HG03108 (cell line): ENCODE measurements around the gene GNG8.

ENCODE experiments used
- ATAC-seq: cut with Tn5 transposase; IDR thresholded peaks from one replicate; pipeline ENCODE4 v1.9.1; 2021; ENCODE audit warnings: moderate library complexity; ENCODE audit not compliant: unreplicated experiment

Gene GNG8

GRCh38 chr19:46620716-46621115 is 15.3 kb downstream of the GNG8 start:
- ATAC-seq, result no peak

DNA sequence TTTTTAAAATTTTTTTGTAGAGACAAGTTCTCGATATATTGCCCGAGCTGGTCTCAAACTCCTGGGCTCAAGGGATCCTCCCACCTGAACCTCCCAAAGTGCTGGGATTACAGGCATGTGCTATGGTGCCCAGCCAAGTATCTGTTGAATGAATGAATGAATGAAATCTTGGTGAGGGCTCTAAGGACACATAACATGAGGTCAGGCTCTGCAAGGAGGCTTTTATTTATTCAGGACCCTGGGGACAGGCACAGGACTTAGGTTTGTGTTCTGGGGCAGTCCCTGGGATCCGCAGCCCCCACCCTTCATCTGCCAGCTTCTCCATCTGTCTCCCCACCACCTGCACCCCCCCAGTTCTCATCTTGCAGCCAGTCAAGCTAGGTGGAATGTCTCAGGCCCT is 15.7 kb downstream of the GNG8 start:
- no peak for ATAC-seq

DNA sequence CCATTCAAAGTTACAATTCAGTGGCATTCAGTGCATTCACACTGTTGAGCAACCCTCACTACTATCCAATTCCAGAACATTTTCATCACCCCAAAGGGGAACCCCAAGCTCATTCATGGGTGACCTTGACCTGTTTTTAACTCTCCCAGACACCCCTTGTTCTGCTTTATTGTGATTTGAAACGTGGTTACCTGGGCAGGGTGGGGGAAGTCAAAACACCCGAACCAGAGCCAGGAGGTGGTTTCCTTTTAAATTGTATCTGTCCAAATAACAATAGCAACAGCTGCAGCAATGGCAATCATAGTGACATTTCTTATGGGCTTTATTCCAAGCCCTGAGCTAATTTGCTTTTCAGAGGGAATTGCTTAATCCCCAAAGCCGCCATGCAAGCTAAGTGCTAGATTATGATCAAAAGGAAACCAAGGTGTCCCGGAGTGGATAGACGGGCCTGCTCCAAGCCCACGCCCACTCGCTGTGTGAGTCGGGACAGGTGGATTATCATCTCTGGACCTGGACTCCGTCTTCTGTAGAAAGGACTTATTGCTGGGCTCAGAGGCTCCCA is 17.3 kb downstream of the GNG8 start:
- no peak for ATAC-seq

GRCh38 chr19:46617601-46618000 is 18.4 kb downstream of the GNG8 start:
- no peak for ATAC-seq

DNA sequence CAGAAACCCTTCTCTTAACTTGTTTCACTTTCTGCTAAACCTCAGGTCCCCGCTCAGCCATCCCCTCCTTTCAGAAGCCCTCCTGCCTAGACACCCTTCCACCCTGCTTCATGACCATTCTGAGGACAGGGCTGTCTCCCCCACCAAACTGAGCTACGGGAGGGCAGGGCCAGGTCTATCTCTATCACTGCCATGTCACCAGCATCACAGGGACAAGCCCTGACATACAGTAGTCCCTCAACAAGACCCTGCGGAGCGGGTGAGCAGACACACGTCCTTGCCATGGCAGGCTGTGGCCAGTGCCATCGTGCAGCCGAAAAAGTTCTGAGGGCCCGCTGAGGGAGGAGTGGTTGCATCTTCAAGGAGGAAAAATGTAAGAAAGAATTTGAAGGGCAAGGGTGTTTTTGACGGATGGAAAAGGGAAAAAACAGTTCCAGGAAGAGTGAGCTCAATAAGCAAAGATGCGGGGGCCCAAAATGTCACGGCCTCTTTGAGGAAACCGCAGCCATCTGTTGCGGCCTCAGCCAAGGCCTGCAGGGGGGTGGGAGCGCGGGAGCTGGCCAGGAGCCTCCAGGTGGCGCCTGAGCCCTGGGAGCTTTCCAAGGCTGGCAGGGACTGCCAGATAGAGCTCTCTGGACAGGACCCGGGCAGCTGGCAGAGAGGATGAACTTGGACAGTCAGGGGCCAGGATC is 19.2 kb downstream of the GNG8 start:
- no peak for ATAC-seq

DNA sequence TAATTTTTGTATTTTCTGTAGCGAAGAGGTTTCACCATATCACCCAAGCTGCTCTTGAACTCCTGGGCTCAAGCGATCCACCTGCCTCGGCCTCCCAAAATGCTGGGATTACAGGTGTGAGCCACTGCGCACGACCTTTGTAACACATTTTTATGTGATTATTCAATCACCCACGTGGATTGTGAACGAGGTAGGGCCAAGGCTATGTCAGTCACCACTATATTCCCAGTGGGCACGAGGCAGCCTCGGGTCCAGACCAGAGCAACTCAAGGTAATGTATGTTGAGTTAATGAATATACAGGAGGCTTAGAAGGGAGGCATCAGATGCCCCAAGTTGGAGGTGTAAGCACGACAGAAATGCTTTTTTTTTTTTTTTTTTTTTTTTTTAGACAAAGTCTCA is 20.0 kb downstream of the GNG8 start:
- no peak for ATAC-seq

DNA sequence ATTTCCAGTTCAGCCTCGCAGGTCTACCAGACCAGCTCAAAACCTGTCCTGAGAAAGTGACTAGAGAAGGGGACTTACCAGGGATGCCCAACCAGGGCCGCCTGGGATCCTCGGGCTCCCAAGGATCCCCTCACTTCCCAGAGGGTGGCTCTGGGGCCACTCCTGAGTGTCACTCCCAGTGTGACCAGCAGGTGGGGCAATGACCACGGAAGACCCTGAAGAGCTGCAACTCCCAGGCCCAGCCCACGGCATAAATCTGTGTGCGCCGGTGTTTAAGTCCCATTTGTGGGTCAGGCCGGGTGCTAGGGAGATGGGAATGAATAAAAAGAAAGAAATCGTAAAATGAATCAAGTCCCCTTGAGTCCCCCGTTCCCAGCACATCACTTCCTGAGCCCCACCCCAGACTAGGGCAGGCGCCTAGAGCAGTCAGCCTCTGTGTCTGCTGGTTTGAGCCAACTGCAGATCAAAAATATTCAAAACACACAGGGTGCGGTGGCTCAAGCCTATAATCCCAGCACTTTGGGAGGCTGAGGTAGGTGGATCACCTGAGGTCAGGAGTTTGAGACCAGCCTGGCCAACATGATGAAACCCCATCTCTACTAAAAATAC is 21.8 kb downstream of the GNG8 start:
- ATAC-seq, result no peak

DNA sequence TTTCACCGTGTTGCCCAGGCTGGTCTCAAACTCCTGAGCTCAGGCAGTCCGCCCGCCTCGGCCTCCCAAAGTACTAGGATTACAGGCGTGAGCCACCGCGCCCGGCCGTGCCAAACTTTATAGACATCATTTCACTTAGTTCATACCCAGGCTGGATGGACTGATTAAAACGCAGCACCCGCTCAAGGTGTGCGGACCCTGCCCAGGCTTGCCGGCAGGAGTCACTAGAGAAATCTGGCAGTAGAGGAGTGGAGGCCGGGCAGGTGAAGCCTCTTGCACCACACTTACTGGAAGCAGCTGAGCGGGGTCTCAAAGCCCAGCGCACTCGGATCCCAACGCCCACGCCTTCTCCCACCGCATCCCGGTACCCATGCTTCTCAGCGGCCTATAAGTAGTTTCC is 22.5 kb downstream of the GNG8 start:
- ATAC-seq, result no peak

GRCh38 chr19:46611776-46612175 is 24.2 kb downstream of the GNG8 start:
- no peak for ATAC-seq

DNA sequence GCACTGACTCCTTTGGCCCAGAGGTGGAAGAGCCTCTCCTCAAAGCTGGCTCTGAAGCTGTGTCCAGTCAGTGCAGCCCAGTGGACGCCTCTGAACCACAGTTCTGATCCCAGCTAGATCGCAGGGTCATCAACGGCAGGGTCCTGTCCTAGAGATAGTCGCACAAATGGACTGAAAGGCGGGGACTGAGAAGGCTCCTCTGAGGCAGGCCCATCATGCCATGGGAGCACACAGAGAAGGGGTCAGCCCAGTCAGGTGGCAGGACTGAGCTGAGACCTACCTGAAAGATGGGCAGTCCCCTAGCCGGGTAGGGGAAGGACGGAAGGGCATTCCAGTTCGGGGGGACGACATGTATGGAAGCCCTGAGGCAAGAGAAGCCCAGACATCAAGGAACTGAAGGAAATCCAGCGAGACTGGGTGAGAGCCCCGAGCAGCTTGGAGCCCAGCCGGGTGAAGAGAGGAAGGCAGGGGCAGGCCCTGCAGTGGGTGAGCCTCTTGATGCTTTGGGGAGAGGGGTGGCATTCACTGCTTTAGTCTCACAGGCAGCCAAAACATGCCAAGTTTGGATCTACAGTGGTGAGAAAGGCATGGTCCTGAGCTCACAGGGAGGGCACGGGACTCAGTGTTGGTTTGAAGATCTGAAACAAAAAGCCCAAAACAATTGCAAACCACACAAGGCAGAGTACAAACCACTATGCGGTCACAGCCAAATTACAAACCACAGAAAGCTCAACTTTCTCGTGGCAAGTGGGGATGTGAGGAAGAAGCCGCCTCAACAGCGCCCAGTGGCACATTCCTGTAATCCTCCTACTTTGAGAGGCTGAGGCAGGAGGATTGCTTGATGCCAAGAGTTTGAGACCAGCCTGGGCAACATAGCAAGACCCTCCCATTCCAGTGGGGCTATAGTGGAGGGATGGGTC is 24.9 kb downstream of the GNG8 start:
- no peak for ATAC-seq

- no peak for ATAC-seq
Measured at GRCh38 chr19:46610413-46610775, 25.6 kb downstream of the GNG8 start.

- ATAC-seq, result no peak
Measured at GRCh38 chr19:46609511-46610412, 26.2 kb downstream of the GNG8 start.

DNA sequence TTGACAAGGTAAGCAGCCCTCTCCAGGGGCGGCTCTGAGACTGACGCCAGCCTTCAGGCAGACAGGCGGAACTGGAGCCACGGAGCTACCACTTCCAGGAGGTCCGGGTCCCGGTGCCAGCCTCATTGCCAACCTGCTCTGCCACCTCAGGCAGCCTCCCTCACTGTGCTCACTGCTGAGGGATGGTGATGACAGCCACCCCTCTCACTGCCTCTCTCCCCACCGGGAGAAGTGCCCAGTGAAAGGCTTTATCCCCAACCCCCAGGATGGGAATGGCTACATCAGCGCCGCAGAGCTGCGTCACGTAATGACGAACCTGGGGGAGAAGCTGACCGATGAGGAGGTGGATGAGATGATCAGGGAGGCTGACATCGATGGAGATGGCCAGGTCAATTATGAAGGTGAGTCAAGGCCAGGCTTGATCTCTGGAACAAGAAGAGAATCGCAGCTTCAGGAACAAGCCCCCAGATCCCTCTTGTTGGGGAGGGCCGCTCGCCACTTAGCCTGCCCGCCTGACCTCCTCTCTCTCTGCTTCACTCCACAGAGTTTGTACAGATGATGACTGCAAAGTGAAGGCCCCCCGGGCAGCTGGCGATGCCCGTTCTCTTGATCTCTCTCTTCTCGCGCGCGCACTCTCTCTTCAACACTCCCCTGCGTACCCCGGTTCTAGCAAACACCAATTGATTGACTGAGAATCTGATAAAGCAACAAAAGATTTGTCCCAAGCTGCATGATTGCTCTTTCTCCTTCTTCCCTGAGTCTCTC is 27.2 kb downstream of the GNG8 start:
- ATAC-seq, result no peak

- no peak for ATAC-seq
Measured at GRCh38 chr19:46608178-46608577, 27.8 kb downstream of the GNG8 start.

DNA sequence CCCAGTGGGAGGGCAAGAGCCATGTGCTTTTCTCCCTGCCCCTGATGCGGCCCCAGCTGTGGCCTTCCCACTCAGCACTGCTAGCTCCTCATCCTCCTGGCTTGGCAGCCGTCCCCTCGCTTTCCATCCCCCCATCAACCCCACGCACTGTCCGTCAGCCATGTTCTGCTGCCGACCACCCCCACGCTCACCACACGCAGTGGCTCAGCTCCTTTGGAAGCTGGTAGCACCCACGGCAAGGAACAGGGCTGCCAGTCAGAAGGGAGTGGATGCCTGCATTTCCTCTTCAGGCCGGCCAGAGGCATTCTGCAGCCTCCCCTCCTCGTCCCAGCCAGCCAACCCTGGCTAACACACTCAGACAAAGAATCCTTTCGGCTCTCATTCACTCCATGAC is 28.6 kb downstream of the GNG8 start:
- ATAC-seq, result no peak

GRCh38 chr19:46606681-46607447 is 29.1 kb downstream of the GNG8 start:
- no peak for ATAC-seq

GRCh38 chr19:46606019-46606418 is 30.0 kb downstream of the GNG8 start:
- no peak for ATAC-seq

GRCh38 chr19:46605356-46605821 is 30.6 kb downstream of the GNG8 start:
- no peak for ATAC-seq

DNA sequence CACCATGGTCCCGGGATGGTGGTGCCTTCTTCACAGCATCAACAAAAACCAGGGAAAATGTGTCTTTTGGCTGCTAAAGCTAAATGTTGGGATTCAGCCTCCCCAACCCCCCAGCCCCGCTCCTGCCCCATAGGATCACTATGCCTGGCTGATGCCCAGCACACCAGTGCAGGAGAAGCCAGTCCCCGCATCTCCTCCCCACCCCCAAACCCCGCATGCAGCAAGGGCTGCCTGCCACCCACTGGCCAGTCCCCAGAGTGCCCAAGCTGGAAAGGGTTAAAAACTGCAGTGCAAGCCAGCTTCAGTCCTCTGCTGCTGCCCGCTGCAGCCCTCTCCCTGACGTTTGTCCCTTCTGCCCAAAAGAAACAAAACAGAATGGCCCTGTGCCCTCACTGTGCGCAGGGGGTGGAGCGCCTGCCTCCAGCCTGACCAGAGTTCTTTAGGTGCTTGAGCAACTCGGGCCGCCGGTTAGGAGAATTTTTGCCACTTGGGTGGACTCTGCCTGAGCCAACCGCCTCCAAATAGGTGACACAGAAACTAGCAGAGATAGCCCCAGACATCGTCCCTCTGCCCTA is 31.1 kb downstream of the GNG8 start:
- no peak for ATAC-seq
